Central memory CD4-positive, alpha-beta T cell (primary cell): ENCODE measurements around the gene GAL3ST2.
"Not testable (repeated sequence)": the region's sequence is repeated elsewhere in the genome, so short reads cannot be mapped to it uniquely, and the experiment has no call there.

Experiments used
- DNase-seq: peaks from one replicate; pipeline ENCODE4 v3.0.0; 2022

Gene GAL3ST2

GRCh38 chr2:241768850-241769249, 7.8 kb upstream of the GAL3ST2 start:
- no peak for DNase-seq

- no peak for DNase-seq
These were observed 6.8 kb upstream of the GAL3ST2 start for GRCh38 chr2:241769819-241770184.

GRCh38 chr2:241770185-241770935, 6.3 kb upstream of the GAL3ST2 start:
- no peak for DNase-seq

GRCh38 chr2:241770936-241771285, 5.7 kb upstream of the GAL3ST2 start:
- DNase-seq, result no peak

- no peak for DNase-seq
These were observed 5.1 kb upstream of the GAL3ST2 start for GRCh38 chr2:241771286-241772062.

GRCh38 chr2:241772063-241772499, 4.5 kb upstream of the GAL3ST2 start:
- DNase-seq, result peak; percentile 66

GRCh38 chr2:241773511-241774418, 2.9 kb upstream of the GAL3ST2 start:
- no peak for DNase-seq

- no peak for DNase-seq
These were observed 2.0 kb upstream of the GAL3ST2 start for GRCh38 chr2:241774419-241775222.

- no peak for DNase-seq
These were observed 1.1 kb upstream of the GAL3ST2 start for GRCh38 chr2:241775223-241776177.

GRCh38 chr2:241777170-241777685, 606 bp downstream of the GAL3ST2 start:
- no peak for DNase-seq

- no peak for DNase-seq
These were observed 1.3 kb downstream of the GAL3ST2 start for GRCh38 chr2:241777686-241778627.

- DNase-seq, result no peak
These were observed 4.4 kb downstream of the GAL3ST2 start for GRCh38 chr2:241780939-241781569.

- not testable (repeated sequence) for DNase-seq
These were observed 5.4 kb downstream of the GAL3ST2 start for GRCh38 chr2:241782053-241782452.

- DNase-seq, result no peak
These were observed 11.5 kb downstream of the GAL3ST2 start for GRCh38 chr2:241788135-241788534.

- no peak for DNase-seq
These were observed 11.9 kb downstream of the GAL3ST2 start for GRCh38 chr2:241788572-241788971.

GRCh38 chr2:241791385-241791784, 14.8 kb downstream of the GAL3ST2 start:
- not testable (repeated sequence) for DNase-seq

GRCh38 chr2:241793385-241793784, 16.8 kb downstream of the GAL3ST2 start:
- no peak for DNase-seq

GRCh38 chr2:241794250-241794823, 17.7 kb downstream of the GAL3ST2 start:
- DNase-seq, result no peak
